ENCODE data around the gene FAM240B. TPM values are rescaled to one million over a fixed set of nuclear protein-coding genes. Genes with fewer than 3 reads are reported as not detected.

FAM240B gene
- polyA plus RNA-seq, 4 donors = 0.08 to 0.17 TPM; not detected in 2

GRCh38 chr9:38671372-38671731 is 48.6 kb downstream of the FAM240B start:
- DNase-seq (ENCODE audit: low read depth in 4 of 4, low spot score in 2 of 4) = no peak

- no peak for DNase-seq (ENCODE audit: low read depth in 4 of 4, low spot score in 2 of 4)
These were observed 49.2 kb downstream of the FAM240B start for GRCh38 chr9:38670542-38671371.

- DNase-seq (ENCODE audit: low read depth in 4 of 4, low spot score in 2 of 4) = no peak
These were observed 51.0 kb downstream of the FAM240B start for GRCh38 chr9:38668791-38669466.

DNA sequence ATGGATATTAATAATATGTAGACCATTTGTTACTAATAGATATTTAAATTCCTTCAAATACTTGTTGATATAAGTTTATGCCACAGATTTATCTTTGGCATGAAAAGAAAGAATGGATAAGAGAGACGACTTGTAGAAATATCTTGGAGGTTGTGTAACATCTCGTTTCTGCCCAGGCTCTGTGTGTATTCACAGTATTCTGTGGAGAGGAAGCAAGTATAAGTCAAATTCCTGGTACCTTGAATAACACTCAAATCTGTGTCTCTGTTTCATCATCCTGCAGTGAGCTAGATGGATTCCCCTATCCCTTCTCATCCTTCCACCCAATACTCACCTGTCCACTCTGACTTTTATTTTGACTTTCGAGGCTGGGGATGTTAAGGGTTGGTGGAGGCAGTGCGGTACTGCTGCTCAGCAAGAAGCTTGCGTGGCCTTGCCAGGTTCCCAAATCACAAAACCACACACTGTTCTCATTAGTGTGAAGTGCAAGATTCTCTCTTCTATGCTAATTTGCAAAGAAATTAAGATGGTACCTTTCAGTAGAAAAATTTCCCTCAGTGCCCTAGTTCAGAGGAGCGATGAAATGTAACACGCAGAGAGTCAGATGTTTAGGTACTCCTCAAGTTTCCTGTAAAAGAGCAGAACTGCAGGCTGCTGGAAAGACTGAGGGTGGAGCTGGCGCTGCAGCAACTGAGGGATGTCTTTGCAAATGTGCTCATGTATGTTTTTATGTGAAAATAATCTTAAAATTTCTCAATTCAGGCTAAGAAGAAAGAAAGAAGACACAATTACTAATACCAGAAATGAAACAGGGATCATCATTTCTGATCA is 57.0 kb downstream of the FAM240B start:
- no peak for DNase-seq (ENCODE audit: low read depth in 4 of 4, low spot score in 2 of 4)

GRCh38 chr9:38659538-38659937 is 60.4 kb downstream of the FAM240B start:
- no peak for DNase-seq (ENCODE audit: low read depth in 4 of 4, low spot score in 2 of 4)

DNA sequence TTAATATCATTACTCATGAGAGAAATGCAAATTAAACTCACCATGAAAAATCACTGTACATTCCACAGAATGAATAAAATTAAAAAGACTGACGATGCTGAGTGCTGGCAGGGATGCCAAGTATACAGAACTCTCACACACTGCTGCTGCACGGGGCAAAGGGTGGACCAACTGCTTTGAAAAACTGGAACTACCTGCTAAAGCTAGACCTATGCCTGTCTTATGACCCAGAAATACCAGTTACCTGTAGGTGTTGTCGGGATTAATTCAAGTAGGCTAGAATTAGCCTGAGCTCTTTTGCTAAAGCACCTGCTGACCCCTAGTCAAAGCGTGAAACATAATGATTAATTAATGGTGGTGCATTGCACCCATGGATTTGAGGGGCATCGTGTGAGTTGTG is 63.0 kb downstream of the FAM240B start:
- DNase-seq (ENCODE audit: low read depth in 4 of 4, low spot score in 2 of 4) = no peak

GRCh38 chr9:38652486-38652885 is 67.4 kb downstream of the FAM240B start:
- DNase-seq (ENCODE audit: low read depth in 4 of 4, low spot score in 2 of 4) = no peak

DNA sequence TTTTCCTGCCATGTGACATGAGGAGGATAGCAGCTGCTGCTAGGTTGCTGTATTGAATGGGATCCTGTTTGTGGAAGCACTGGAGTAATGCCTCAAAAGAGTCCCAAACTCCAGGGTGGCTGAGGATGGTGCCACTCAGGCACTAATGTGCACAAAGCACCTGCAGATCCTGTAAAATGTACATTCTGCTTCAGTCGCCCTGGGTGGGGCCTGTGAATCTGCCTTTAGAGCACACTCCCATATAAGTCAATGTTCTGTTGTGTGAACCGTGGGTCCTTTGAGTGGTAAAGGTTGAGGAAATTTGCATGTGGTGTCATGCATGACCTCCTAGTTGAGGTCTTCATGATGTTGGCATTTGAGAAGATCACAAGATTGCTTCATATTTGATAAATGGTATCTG is 67.9 kb downstream of the FAM240B start:
- DNase-seq (ENCODE audit: low read depth in 4 of 4, low spot score in 2 of 4) = no peak

GRCh38 chr9:38651400-38652042 is 68.4 kb downstream of the FAM240B start:
- DNase-seq (ENCODE audit: low read depth in 4 of 4, low spot score in 2 of 4) = no peak

- DNase-seq (ENCODE audit: low read depth in 4 of 4, low spot score in 2 of 4) = no peak
These were observed 69.4 kb downstream of the FAM240B start for GRCh38 chr9:38650564-38650963.

- no peak for DNase-seq (ENCODE audit: low read depth in 4 of 4, low spot score in 2 of 4)
These were observed 70.1 kb downstream of the FAM240B start for GRCh38 chr9:38649731-38650363.

DNA sequence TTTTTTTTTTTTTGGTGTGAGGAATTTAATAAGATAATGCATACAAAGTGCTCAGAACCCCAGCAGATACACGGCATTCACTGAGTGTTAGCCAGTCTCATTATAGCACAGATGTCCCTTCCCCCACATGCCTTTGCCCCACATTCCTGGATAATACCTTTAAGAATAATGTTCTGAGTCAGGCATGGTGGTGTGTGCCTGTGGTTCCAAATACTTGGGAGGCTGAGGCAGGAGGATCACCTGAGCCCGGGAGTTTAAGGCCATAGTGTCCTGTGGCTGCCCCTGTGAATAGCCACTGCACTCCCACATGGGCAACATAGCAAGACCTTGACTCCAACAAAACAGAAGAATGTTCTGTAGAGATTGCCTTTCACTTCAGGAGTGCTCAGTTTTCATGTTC is 75.3 kb downstream of the FAM240B start:
- no peak for DNase-seq (ENCODE audit: low read depth in 4 of 4, low spot score in 2 of 4)

Other genes starting within 250 kb of the FAM240B start
- gene ANKRD18A, start 99.5 kb downstream of the FAM240B start, polyA plus RNA-seq (ENCODE audit: insufficient read length in 4 of 4) = 1 to 10 TPM; 2.3 to 5.9 (median 4.4) TPM